ENCODE results near the gene TBCA. TPM values are rescaled to one million over a fixed set of nuclear protein-coding genes. Genes with fewer than 3 reads are reported as not detected.
"Not testable (repeated sequence)": the region's sequence is repeated elsewhere in the genome, so short reads cannot be mapped to it uniquely, and the experiment has no call there.

The TBCA gene
- total RNA-seq, 2 experiments from 2014 or later: 163 to 167 TPM

GRCh38 chr5:77767301-77767700 lies 8.8 kb downstream of the TBCA start:
- Mint-ChIP-seq H3K4me1 (peaks cover 15% of the 10 kb centered on the region), H3K36me3 (ENCODE audit: low read depth) (peaks cover 42% of the 10 kb centered on the region), H3K9me3 (peaks cover 5% of the 10 kb centered on the region), H3K27ac (no peak overlapping the region), H3K4me3 (no peak overlapping the region), H3K27me3 (no peaks in the 10 kb centered on the region)
- DNase-seq: no peak
- CTCF ChIA-PET: no interaction called here
- POLR2A ChIA-PET: no interaction called here

DNA sequence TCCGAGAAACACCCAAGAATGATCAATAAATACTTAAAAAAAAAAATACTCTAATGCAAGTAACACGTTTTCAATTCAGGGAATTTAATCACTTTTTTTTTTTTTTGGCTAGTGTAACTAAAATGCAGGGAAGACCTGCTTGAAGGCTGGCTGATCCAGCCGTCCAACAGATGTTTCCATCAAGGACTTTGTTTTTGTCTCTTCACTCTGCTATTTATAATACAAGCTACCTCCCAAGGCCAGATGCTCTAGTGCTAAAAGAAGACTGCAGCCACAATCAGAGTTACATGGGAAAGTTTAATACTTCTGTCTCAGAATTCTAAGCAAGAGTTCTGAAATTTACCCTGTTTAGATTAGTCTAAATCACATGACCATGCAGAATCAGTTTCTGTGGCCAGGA lies 14.5 kb downstream of the TBCA start:
- CTCF ChIA-PET: no interaction called here
- Mint-ChIP-seq H3K36me3 (ENCODE audit: low read depth) (peaks cover 49% of the 10 kb centered on the region), H3K27ac (no peak overlapping the region), H3K4me3 (no peak overlapping the region), H3K27me3 (no peaks in the 10 kb centered on the region), H3K4me1 (peaks cover 3% of the 10 kb centered on the region), H3K9me3 (peaks cover 13% of the 10 kb centered on the region)
- DNase-seq: no peak
- POLR2A ChIA-PET: no interaction called here

GRCh38 chr5:77758141-77758938 lies 17.8 kb downstream of the TBCA start:
- Mint-ChIP-seq H3K27ac (no peak overlapping the region), H3K4me3 (no peak overlapping the region), H3K9me3 (peaks cover 8% of the 10 kb centered on the region), H3K36me3 (ENCODE audit: low read depth) (peaks cover 37% of the 10 kb centered on the region), H3K4me1 (peaks cover 4% of the 10 kb centered on the region), H3K27me3 (no peaks in the 10 kb centered on the region)
- ChIA-PET CTCF (interaction anchor here (0.6 kb wide), 1 partner anchor 481 kb away, joined by 4 read pairs; no protein-coding TSS in a partner anchor), POLR2A (no interaction called here)
- DNase-seq: no peak

GRCh38 chr5:77751328-77752023 lies 24.7 kb downstream of the TBCA start:
- CTCF ChIA-PET: interaction anchor here (1.5 kb wide), 1 partner anchor 9 kb away, joined by 3 read pairs; no protein-coding TSS in a partner anchor
- Mint-ChIP-seq H3K36me3 (ENCODE audit: low read depth) (peaks cover 4% of the 10 kb centered on the region), H3K4me1 (peaks cover 6% of the 10 kb centered on the region), H3K27me3 (no peaks in the 10 kb centered on the region), H3K27ac (no peak overlapping the region), H3K4me3 (no peak overlapping the region), H3K9me3 (no peaks in the 10 kb centered on the region)
- POLR2A ChIA-PET: no interaction called here
- no peak for DNase-seq

DNA sequence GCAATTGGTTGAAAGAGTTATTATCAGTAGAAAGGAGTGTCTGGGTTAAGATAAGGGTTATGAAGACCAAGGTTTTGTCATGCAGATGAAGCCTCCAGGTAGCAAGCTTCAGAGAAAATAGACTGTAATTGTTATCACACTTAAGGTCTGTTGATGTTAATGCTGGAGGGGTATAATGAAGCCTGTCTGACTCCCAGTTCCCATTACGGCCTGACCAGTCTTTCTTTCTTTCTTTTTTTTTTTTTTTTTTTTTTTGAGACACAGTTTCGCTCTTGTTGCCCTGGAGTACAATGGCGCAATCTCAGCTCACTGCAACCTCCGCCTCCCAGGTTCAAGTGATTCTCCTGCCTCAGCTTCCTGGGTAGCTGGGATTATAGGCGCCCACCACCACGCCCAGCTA lies 25.2 kb downstream of the TBCA start:
- H3K4me3 Mint-ChIP-seq; H3K4me1 Mint-ChIP-seq; DNase-seq; H3K36me3 Mint-ChIP-seq (ENCODE audit: low read depth); H3K27me3 Mint-ChIP-seq; H3K9me3 Mint-ChIP-seq; POLR2A ChIA-PET; H3K27ac Mint-ChIP-seq: not testable (repeated sequence)
- CTCF ChIA-PET: interaction anchor here (1.5 kb wide), 1 partner anchor 8 kb away, joined by 3 read pairs; no protein-coding TSS in a partner anchor

DNA sequence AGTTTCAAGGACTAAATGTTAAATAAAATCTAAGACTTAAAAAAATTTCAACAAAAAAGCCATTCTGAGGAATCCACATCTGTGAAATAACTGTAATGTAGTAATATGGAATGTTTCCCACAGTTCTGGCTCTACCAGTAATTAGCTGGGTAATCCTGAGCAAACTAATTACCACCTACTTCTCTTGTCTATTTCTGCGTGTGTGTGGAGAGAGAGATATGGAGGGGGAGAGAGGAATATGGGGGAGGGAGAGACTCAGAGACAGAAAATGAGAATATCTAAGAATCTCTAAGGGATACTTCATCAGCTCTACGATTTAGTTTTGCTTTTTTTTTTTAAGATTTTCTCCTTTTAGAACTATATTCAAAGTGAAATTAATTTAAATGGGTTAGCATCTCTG lies 28.0 kb downstream of the TBCA start:
- ChIA-PET POLR2A (no interaction called here), CTCF (no interaction called here)
- Mint-ChIP-seq H3K4me3 (no peak overlapping the region), H3K27ac (no peak overlapping the region), H3K27me3 (no peaks in the 10 kb centered on the region), H3K9me3 (no peaks in the 10 kb centered on the region), H3K36me3 (ENCODE audit: low read depth) (peaks cover 9% of the 10 kb centered on the region), H3K4me1 (peaks cover 5% of the 10 kb centered on the region)
- DNase-seq: no peak

- Mint-ChIP-seq H3K27ac (no peak overlapping the region), H3K9me3 (no peaks in the 10 kb centered on the region), H3K27me3 (no peaks in the 10 kb centered on the region), H3K4me3 (no peak overlapping the region), H3K36me3 (ENCODE audit: low read depth) (peaks cover 9% of the 10 kb centered on the region), H3K4me1 (no peaks in the 10 kb centered on the region)
- DNase-seq: no peak
- POLR2A ChIA-PET: no interaction called here
- CTCF ChIA-PET: no interaction called here
These were observed 32.0 kb downstream of the TBCA start for GRCh38 chr5:77744116-77744515.

DNA sequence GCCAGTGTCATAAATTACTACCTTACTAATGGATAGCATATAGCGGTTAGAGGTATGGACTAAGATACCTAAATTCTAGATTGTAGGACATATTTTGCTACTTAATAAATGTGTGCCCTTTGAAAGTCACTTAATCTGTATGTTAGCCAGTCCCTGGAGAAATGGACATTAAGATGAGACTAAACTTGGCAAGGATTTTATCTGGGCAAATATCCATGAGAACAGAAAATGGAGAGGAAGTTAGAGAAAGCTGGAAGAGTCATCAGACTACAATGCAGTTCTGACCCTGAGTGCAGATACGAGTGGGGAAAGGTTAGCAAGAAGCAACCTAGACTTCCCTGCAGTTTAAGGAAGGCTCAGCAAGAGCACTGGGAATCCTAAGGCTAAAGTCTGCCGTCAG lies 33.0 kb downstream of the TBCA start:
- H3K36me3 Mint-ChIP-seq (ENCODE audit: low read depth): peaks cover 9% of the 10 kb centered on the region
- CTCF ChIA-PET: interaction anchor here (0.9 kb wide), 1 partner anchor 8 kb away, joined by 3 read pairs; no protein-coding TSS in a partner anchor
- no peaks in the 10 kb centered on the region for H3K4me1 Mint-ChIP-seq
- H3K4me3 Mint-ChIP-seq: no peak overlapping the region
- DNase-seq: no peak
- POLR2A ChIA-PET: no interaction called here
- H3K27ac Mint-ChIP-seq: no peak overlapping the region
- H3K27me3 Mint-ChIP-seq: no peaks in the 10 kb centered on the region
- no peaks in the 10 kb centered on the region for H3K9me3 Mint-ChIP-seq

DNA sequence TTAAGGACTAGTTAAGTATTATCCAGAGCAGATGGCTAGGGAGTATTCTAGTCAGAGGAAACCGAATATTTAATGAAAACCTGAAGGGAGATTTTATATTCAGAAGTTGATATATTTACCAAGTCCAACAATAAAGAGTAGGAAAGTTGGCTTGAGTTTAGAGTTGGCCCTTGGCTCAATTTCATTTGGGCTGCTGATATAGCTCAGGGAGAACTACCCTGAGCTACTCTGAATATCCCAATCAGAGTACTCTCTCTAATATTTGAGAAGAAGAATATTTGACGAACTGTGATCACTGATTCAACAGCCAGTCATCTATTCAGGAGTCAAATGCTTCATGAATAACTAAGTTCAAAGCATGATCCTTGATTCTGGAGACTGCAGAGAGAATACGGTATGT lies 34.5 kb downstream of the TBCA start:
- H3K27ac Mint-ChIP-seq: no peak overlapping the region
- no peak for DNase-seq
- H3K4me3 Mint-ChIP-seq: no peak overlapping the region
- H3K9me3 Mint-ChIP-seq: no peaks in the 10 kb centered on the region
- ChIA-PET CTCF (no interaction called here), POLR2A (no interaction called here)
- H3K4me1 Mint-ChIP-seq: no peaks in the 10 kb centered on the region
- peaks cover 11% of the 10 kb centered on the region for H3K36me3 Mint-ChIP-seq (ENCODE audit: low read depth)
- H3K27me3 Mint-ChIP-seq: no peaks in the 10 kb centered on the region

- no peaks in the 10 kb centered on the region for H3K9me3 Mint-ChIP-seq
- no peak overlapping the region for H3K4me3 Mint-ChIP-seq
- peaks cover 12% of the 10 kb centered on the region for H3K36me3 Mint-ChIP-seq (ENCODE audit: low read depth)
- POLR2A ChIA-PET: no interaction called here
- no peaks in the 10 kb centered on the region for H3K27me3 Mint-ChIP-seq
- H3K27ac Mint-ChIP-seq: no peak overlapping the region
- DNase-seq: no peak
- CTCF ChIA-PET: no interaction called here
- H3K4me1 Mint-ChIP-seq: no peaks in the 10 kb centered on the region
These were observed 41.3 kb downstream of the TBCA start for GRCh38 chr5:77734885-77735284.

DNA sequence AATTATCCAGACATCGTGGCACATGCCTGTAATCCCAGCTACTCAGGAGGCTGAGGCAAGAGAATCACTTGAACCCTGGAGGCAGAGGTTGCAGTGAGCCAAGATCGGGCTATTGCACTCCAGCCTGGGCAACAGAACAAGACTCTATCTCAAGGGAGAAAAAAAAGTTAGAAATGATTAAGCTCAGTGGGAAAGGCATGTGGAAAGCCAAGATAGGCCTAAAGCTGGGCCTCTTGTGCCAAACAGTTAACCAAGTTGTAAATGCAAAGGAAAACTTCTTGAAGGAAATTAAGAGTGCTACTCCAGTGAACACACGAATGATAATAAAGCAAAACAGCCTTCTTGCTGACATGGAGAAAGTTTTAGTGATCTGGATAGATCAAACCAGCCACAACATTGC lies 43.0 kb downstream of the TBCA start:
- H3K4me1 Mint-ChIP-seq: no peaks in the 10 kb centered on the region
- POLR2A ChIA-PET: no interaction called here
- H3K27ac Mint-ChIP-seq: no peak overlapping the region
- no peak overlapping the region for H3K4me3 Mint-ChIP-seq
- no peaks in the 10 kb centered on the region for H3K27me3 Mint-ChIP-seq
- no peak for DNase-seq
- H3K36me3 Mint-ChIP-seq (ENCODE audit: low read depth): peaks cover 12% of the 10 kb centered on the region
- CTCF ChIA-PET: no interaction called here
- no peaks in the 10 kb centered on the region for H3K9me3 Mint-ChIP-seq

- CTCF ChIA-PET: interaction anchor here (0.9 kb wide), 1 partner anchor 10 kb away, joined by 3 read pairs; no protein-coding TSS in a partner anchor
- Mint-ChIP-seq H3K4me3 (no peak overlapping the region), H3K4me1 (no peaks in the 10 kb centered on the region), H3K27ac (no peak overlapping the region), H3K27me3 (no peaks in the 10 kb centered on the region), H3K36me3 (ENCODE audit: low read depth) (peaks cover 4% of the 10 kb centered on the region), H3K9me3 (no peaks in the 10 kb centered on the region)
- POLR2A ChIA-PET: no interaction called here
- DNase-seq: no peak
These were observed 48.9 kb downstream of the TBCA start for GRCh38 chr5:77727190-77727589.

- Mint-ChIP-seq H3K36me3 (ENCODE audit: low read depth) (peaks cover 4% of the 10 kb centered on the region), H3K4me3 (no peak overlapping the region), H3K4me1 (no peaks in the 10 kb centered on the region), H3K27me3 (no peaks in the 10 kb centered on the region), H3K27ac (no peak overlapping the region), H3K9me3 (no peaks in the 10 kb centered on the region)
- ChIA-PET POLR2A (no interaction called here), CTCF (no interaction called here)
- no peak for DNase-seq
These were observed 50.5 kb downstream of the TBCA start for GRCh38 chr5:77725616-77726015.
